ENCODE measurements around the gene ADAMTSL3. TPM values are rescaled to one million over a fixed set of nuclear protein-coding genes. Genes with fewer than 3 reads are reported as not detected.

Gene ADAMTSL3
- total RNA-seq, 1 experiment from 2014 or later, result 0.05 TPM

DNA sequence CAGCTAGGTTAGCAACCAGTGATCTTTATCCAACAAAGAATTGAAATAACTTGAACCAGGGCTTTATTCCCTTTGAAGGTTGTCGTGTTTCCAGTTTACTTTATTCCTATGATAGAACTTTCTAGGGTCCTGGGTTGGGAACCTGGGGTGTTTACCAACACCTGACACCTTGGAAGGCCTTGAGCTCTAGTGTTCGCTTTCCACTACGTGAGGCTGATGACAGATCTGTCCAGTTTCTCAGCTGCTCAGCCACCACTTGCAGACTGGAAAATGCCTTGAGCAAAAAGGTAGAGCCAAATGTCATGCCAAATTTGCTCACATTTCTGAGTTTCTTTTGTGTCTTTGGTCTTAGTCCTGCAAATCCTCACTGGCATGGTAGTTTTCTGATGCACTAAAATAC, 227.2 kb downstream of the ADAMTSL3 start:
- ATAC-seq (no peak), DNase-seq (ENCODE audit: low read depth, low spot score) (no peak)
- Histone ChIP-seq H3K79me2 (ENCODE audit: insufficient read depth, low read length) (no peaks in the 10 kb centered on the region), H3K36me3 (ENCODE audit: control insufficient read depth in 1 of 2, insufficient read depth in 2 of 2, low read length in 2 of 2) (no peaks in the 10 kb centered on the region), H4K20me1 (ENCODE audit: insufficient read depth) (no peaks in the 10 kb centered on the region), H2AFZ (ENCODE audit: low read depth, low read length, poor library complexity, severe bottlenecking) (no peak overlapping the region), H3K27me3 (ENCODE audit: insufficient read depth, low read length) (no peaks in the 10 kb centered on the region; the same call in 1 of the 2 replicates), H3K4me1 (ENCODE audit: control insufficient read depth in 1 of 2, insufficient read depth in 2 of 2, low read length in 2 of 2) (no peaks in the 10 kb centered on the region), H3K9me2 (ENCODE audit: insufficient read depth) (no peaks in the 10 kb centered on the region), H3K27ac (ENCODE audit: low read depth, low read length) (no peak overlapping the region), H3K9ac (ENCODE audit: low read length) (no peak overlapping the region), H3K9me3 (ENCODE audit: control insufficient read depth in 1 of 2, insufficient read depth in 1 of 2, low read depth in 1 of 2, low read length in 2 of 2) (no peaks in the 10 kb centered on the region), H3K4me3 (replicated peaks in 1 of 2; ENCODE audit: low read depth in 1 of 2, low read length in 2 of 2) (no peak overlapping the region), H3K4me2 (ENCODE audit: low read length) (no peak overlapping the region)
- CTCF ChIA-PET, result no interaction called here
- intact Hi-C loops (cut with micrococcal nuclease), result no loop called here
- no TSS peak for BruUV-seq (replicated peaks)
- POLR2A ChIA-PET, result no interaction called here
- TF ChIP-seq RAD21 (IDR thresholded peaks at IDR 0.05; ENCODE audit: low read depth) (no peak), CBX3 (IDR thresholded peaks at IDR 0.05; ENCODE audit: low read depth) (no peak), YY1 (IDR thresholded peaks at IDR 0.05; ENCODE audit: extremely low read depth, insufficient replicate concordance, low read depth, low read length) (no peak), ZFX (IDR thresholded peaks at IDR 0.05) (no peak), TCF7L2 (IDR thresholded peaks at IDR 0.05; ENCODE audit: borderline replicate concordance, extremely low read depth, insufficient read depth, insufficient read length) (no peak), EGR1 (IDR thresholded peaks at IDR 0.05; ENCODE audit: low read depth) (no peak), EZH2phosphoT487 (IDR thresholded peaks at IDR 0.05; ENCODE audit: borderline replicate concordance) (no peak), FOSL1 (IDR thresholded peaks at IDR 0.05; ENCODE audit: low read depth) (no peak), JUND (IDR thresholded peaks at IDR 0.05) (no peak), ELF1 (IDR thresholded peaks at IDR 0.05; ENCODE audit: borderline replicate concordance, low read depth) (no peak), POLR2A (IDR thresholded peaks at IDR 0.05; ENCODE audit: borderline replicate concordance, extremely low read depth, insufficient read depth, insufficient read length) (no peak), ATF3 (IDR thresholded peaks at IDR 0.05) (no peak), EZH2 (IDR thresholded peaks at IDR 0.05) (no peak), POLR2AphosphoS5 (IDR thresholded peaks at IDR 0.05; ENCODE audit: low read depth, low read length) (no peak), CTCF (IDR thresholded peaks at IDR 0.05 in 2 of 3, conservative IDR thresholded peaks at IDR 0.05 in 1 of 3; ENCODE audit: borderline replicate concordance in 1 of 3, insufficient read depth in 1 of 3, low read depth in 2 of 3, low read length in 2 of 3) (no peak), MAX (IDR thresholded peaks at IDR 0.05) (no peak), SRF (IDR thresholded peaks at IDR 0.05; ENCODE audit: low read depth) (no peak), CEBPB (IDR thresholded peaks at IDR 0.05; ENCODE audit: low read depth) (no peak), SIN3A (IDR thresholded peaks at IDR 0.05; ENCODE audit: low read depth) (no peak)
- RAD21 ChIA-PET (ENCODE audit: low non-redundant PET in 1 of 2, low total read pairs in 2 of 2, uncharacterized antibody in 2 of 2, unreplicated experiment in 2 of 2), result no interaction called here

All from HCT116 (cell line).